GM10248 (cell line): ENCODE data around the gene ACTN3.

Experiments used
- CTCF ChIA-PET: fragments of 300-600 bp; sonication (Branson Sonifier 250); formaldehyde crosslinking; extraction: SDS; loops from one replicate; lab custom pipeline; 2021; ENCODE audit warnings: antibody characterized with exemption; lab: Yijun Ruan, JAX
- POLR2A ChIA-PET: fragments of 350-650 bp; sonication (Branson Sonifier 250); formaldehyde crosslinking; extraction: SDS; loops from one replicate; lab custom pipeline; 2020; ENCODE audit warnings: antibody characterized with exemption; lab: Yijun Ruan, JAX
- DNase-seq: peaks from one replicate; pipeline ENCODE4 v3.0.0; 2012; ENCODE audit errors: extremely low spot score
- TF ChIP-seq, protein P1 (sequence below): IDR thresholded peaks from 2 replicates; pipeline ENCODE4 v1.5.1; 2012; ENCODE audit warnings: mild to moderate bottlenecking, low read depth; ENCODE audit errors: extremely low read depth, missing control alignments, control extremely low read depth

ACTN3 gene

DNA sequence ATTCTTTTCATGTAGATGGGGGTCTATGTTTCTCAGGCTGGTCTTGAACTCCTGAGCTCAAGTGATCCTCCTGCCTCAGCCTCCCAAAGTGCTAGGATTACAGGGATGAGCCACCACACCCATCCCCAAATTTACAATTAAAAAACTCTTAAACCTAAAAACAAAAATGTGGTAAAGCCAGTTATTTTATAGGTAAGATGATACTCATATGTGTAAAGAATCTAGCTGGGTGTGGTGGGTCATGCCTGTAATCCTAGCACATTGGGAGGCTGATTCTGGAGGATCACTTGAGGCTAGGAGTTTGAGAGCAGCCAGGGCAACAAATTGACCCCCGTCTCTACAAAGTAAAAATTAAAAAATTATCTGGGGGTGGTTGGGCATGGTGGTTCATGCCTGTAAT is 65.8 kb downstream of the ACTN3 start:
- CTCF ChIA-PET = interaction anchor here (1.7 kb wide), 1 partner anchor 11 kb away, joined by 4 read pairs; no protein-coding TSS in a partner anchor
- TF ChIP-seq, protein P1, sequence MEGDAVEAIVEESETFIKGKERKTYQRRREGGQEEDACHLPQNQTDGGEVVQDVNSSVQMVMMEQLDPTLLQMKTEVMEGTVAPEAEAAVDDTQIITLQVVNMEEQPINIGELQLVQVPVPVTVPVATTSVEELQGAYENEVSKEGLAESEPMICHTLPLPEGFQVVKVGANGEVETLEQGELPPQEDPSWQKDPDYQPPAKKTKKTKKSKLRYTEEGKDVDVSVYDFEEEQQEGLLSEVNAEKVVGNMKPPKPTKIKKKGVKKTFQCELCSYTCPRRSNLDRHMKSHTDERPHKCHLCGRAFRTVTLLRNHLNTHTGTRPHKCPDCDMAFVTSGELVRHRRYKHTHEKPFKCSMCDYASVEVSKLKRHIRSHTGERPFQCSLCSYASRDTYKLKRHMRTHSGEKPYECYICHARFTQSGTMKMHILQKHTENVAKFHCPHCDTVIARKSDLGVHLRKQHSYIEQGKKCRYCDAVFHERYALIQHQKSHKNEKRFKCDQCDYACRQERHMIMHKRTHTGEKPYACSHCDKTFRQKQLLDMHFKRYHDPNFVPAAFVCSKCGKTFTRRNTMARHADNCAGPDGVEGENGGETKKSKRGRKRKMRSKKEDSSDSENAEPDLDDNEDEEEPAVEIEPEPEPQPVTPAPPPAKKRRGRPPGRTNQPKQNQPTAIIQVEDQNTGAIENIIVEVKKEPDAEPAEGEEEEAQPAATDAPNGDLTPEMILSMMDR = no peak
- POLR2A ChIA-PET = no interaction called here

More for the DNA sequence above, 65.8 kb downstream of the ACTN3 start:
- DNase-seq = no peak
